H9 (cell line): ENCODE data around the gene SNURF. TPM values are rescaled to one million over a fixed set of nuclear protein-coding genes. Genes with fewer than 3 reads are reported as not detected.
A peak's percentile ranks its signal among the peaks of the same experiment; 100 is the strongest.

Experiments used
- DNase-seq: peaks from one replicate; pipeline ENCODE4 v3.0.0-alpha.2; 2017
- H2AFZ ChIP-seq: one replicate; pipeline ENCODE4 v1.6.1; 2013; ENCODE audit warnings: mild to moderate bottlenecking, low read length, control low read depth, moderate library complexity
- H2AK5ac ChIP-seq: 2 replicates; pipeline ENCODE4 v1.6.1; 2013; ENCODE audit warnings: low read length, control low read depth, mixed read lengths; ENCODE audit not compliant: insufficient read length
- H2BK120ac ChIP-seq: one replicate; pipeline ENCODE4 v1.6.1; 2013; ENCODE audit warnings: low read depth, mild to moderate bottlenecking, low read length, control low read depth, inconsistent platforms; ENCODE audit not compliant: poor library complexity, severe bottlenecking
- H2BK12ac ChIP-seq: 2 replicates; pipeline ENCODE4 v1.6.1; 2013; ENCODE audit warnings: low read length, control low read depth, mixed read lengths, low read depth; ENCODE audit not compliant: insufficient read length
- H2BK15ac ChIP-seq: 2 replicates; pipeline ENCODE4 v1.6.1; 2013; ENCODE audit warnings: low read depth, low read length, control low read depth
- H2BK20ac ChIP-seq: one replicate; pipeline ENCODE4 v1.6.1; 2013; ENCODE audit warnings: low read depth, mild to moderate bottlenecking, low read length, control low read depth, inconsistent platforms; ENCODE audit not compliant: poor library complexity, severe bottlenecking
- H2BK5ac ChIP-seq: 2 replicates; pipeline ENCODE4 v1.6.1; 2013; ENCODE audit warnings: low read length, control low read depth, mixed read lengths; ENCODE audit not compliant: insufficient read length
- H3K14ac ChIP-seq: 2 replicates; pipeline ENCODE4 v1.6.1; 2013; ENCODE audit warnings: low read length, control low read depth; ENCODE audit not compliant: insufficient read depth
- H3K18ac ChIP-seq: 2 replicates; pipeline ENCODE4 v1.6.1; 2013; ENCODE audit warnings: low read depth, mild to moderate bottlenecking, mixed read lengths, low read length, control low read depth; ENCODE audit not compliant: insufficient read length
- H3K23ac ChIP-seq: 2 replicates; pipeline ENCODE4 v1.6.1; 2013; ENCODE audit warnings: low read length, control low read depth, mixed read lengths, low read depth; ENCODE audit not compliant: insufficient read length
- H3K23me2 ChIP-seq: 2 replicates; pipeline ENCODE4 v1.6.1; 2013; ENCODE audit warnings: low read depth, mild to moderate bottlenecking, mixed read lengths, low read length, control low read depth; ENCODE audit not compliant: insufficient read length, poor library complexity, severe bottlenecking
- H3K27ac ChIP-seq: 2 replicates; pipeline ENCODE4 v1.5.1; 2013; ENCODE audit warnings: low read length, control low read depth, mixed read lengths, low read depth; ENCODE audit not compliant: insufficient read length
- H3K27me3 ChIP-seq: 2 replicates; pipeline ENCODE4 v1.6.1; 2013; ENCODE audit warnings: low read length, control low read depth, inconsistent platforms; ENCODE audit not compliant: insufficient read depth
- H3K4ac ChIP-seq: 2 replicates; pipeline ENCODE4 v1.6.1; 2013; ENCODE audit warnings: low read depth, mild to moderate bottlenecking, control low read depth, inconsistent platforms, low read length, moderate library complexity
- H3K4me1 ChIP-seq: 2 replicates; pipeline ENCODE4 v1.6.1; 2013; ENCODE audit warnings: low read length, control low read depth, inconsistent platforms; ENCODE audit not compliant: insufficient read depth
- H3K4me2 ChIP-seq: 2 replicates; pipeline ENCODE4 v1.6.1; 2013; ENCODE audit warnings: low read length, control low read depth, mixed read lengths; ENCODE audit not compliant: insufficient read length, insufficient read depth
- H3K56ac ChIP-seq: 2 replicates; pipeline ENCODE4 v1.6.1; 2013; ENCODE audit warnings: low read depth, mild to moderate bottlenecking, mixed read lengths, low read length, control low read depth; ENCODE audit not compliant: insufficient read length
- H3K79me1 ChIP-seq: 2 replicates; pipeline ENCODE4 v1.6.1; 2013; ENCODE audit warnings: low read depth, mild to moderate bottlenecking, moderate library complexity, low read length, control low read depth, inconsistent platforms; ENCODE audit not compliant: insufficient read depth, poor library complexity, severe bottlenecking
- H3K79me2 ChIP-seq: 2 replicates; pipeline ENCODE4 v1.6.1; 2013; ENCODE audit warnings: low read length, control low read depth, inconsistent platforms; ENCODE audit not compliant: insufficient read depth
- H3K9ac ChIP-seq: 2 replicates; pipeline ENCODE4 v1.6.1; 2013; ENCODE audit warnings: low read length, control low read depth, mixed read lengths; ENCODE audit not compliant: insufficient read length; ENCODE audit errors: extremely low read depth
- H3K9me3 ChIP-seq: one replicate; pipeline ENCODE4 v1.6.1; 2013; ENCODE audit warnings: low read depth, low read length, inconsistent platforms; ENCODE audit not compliant: control insufficient read depth
- H3T11ph ChIP-seq: one replicate; pipeline ENCODE4 v1.6.1; 2013; ENCODE audit warnings: mild to moderate bottlenecking, low read length, control low read depth, inconsistent platforms
- H4K20me1 ChIP-seq: one replicate; pipeline ENCODE4 v1.6.1; 2013; ENCODE audit not compliant: control insufficient read depth, insufficient read length, insufficient read depth
- H4K5ac ChIP-seq: 2 replicates; pipeline ENCODE4 v1.6.1; 2013; ENCODE audit warnings: low read depth, mild to moderate bottlenecking, mixed read lengths, low read length, control low read depth; ENCODE audit not compliant: insufficient read length
- H4K8ac ChIP-seq: replicated peaks from 2 replicates; pipeline ENCODE4 v1.6.1; 2013; ENCODE audit warnings: low read length, control low read depth, mixed read lengths, low read depth; ENCODE audit not compliant: insufficient read length
- H4K91ac ChIP-seq: 2 replicates; pipeline ENCODE4 v1.6.1; 2013; ENCODE audit warnings: low read depth, mild to moderate bottlenecking, moderate library complexity, mixed read lengths, low read length, control low read depth; ENCODE audit not compliant: insufficient read length
- H3K27ac Mint-ChIP-seq, 3 experiments: 2 replicates in 2 of 3; 3 replicates in 1 of 3; pipeline ENCODE4 v1.8.0; 2020 to 2021; ENCODE audit warnings: mixed read lengths in 3 of 3, mild to moderate bottlenecking in 1 of 3, moderate library complexity in 1 of 3
- H3K27me3 Mint-ChIP-seq: 2 replicates; pipeline ENCODE4 v1.8.0; 2021; ENCODE audit warnings: low read depth, mild to moderate bottlenecking, moderate library complexity, mixed read lengths
- H3K36me3 Mint-ChIP-seq, 3 experiments: 2 replicates in 2 of 3; 3 replicates in 1 of 3; pipeline ENCODE4 v1.8.0; 2020 to 2021; ENCODE audit warnings: low read depth in 3 of 3, mixed read lengths in 3 of 3; ENCODE audit not compliant: insufficient read depth in 1 of 3
- H3K4me1 Mint-ChIP-seq, 2 experiments: 2 replicates each; pipeline ENCODE4 v1.8.0; 2020; ENCODE audit warnings: mixed read lengths in 2 of 2
- H3K4me3 Mint-ChIP-seq, 2 experiments: 2 replicates in 1 of 2; 3 replicates in 1 of 2; pipeline ENCODE4 v1.8.0; 2020 to 2021; ENCODE audit warnings: mild to moderate bottlenecking in 2 of 2, mixed read lengths in 2 of 2, moderate library complexity in 1 of 2
- H3K9me3 Mint-ChIP-seq, 2 experiments: 2 replicates in 1 of 2; 3 replicates in 1 of 2; pipeline ENCODE4 v1.8.0; 2020; ENCODE audit warnings: mild to moderate bottlenecking in 2 of 2, mixed read lengths in 2 of 2, moderate library complexity in 1 of 2
- WGBS: extraction: QIAGEN DNeasy Blood & Tissue Kit; methylation state at CpG from one replicate; pipeline ENCODE4 v1.1.7; 2013; ENCODE audit warnings: missing lambda C conversion rate, low lambda C conversion rate, mixed read lengths; ENCODE audit not compliant: insufficient read length; ENCODE audit errors: extremely low coverage; 5-methylcytosine and 5-hydroxymethylcytosine counted together
- total RNA-seq: library from RNA; stranded (reverse); gene quantifications from 2 replicates; pipeline ENCODE4 v1.2.1, GENCODE V29; 2021
- TF ChIP-seq, protein P1 (sequence below): fragments of 200-600 bp; sonication (generic); conservative IDR thresholded peaks from 3 replicates; pipeline ENCODE4 v1.8.0; 2021; ENCODE audit warnings: antibody characterized with exemption, mild to moderate bottlenecking

SNURF gene
- total RNA-seq, 1 experiment from 2014 or later: 134 TPM

DNA sequence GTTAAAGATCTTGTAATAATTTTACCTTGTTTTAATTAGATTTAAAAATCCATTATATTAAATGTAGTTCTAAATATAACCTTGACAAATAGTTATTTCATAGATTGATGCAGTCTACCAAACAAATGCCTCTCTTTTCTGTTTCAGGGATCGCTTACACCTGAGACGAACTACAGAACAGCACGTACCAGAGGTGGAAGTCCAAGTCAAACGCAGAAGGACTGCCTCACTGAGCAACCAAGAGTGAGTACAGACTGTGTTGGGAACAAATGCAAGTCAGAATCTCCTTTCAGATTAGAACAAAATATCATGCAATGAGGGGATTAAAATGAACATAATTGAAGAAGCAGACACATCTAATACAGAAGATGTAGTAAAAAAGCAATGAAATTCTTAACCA lies 7.2 kb downstream of the SNURF start:
- no peak overlapping the region for H3K56ac ChIP-seq
- no CpG with 5 or more reads among the region's 4 CpGs for WGBS
- 0 out of 2 replicates have a peak, but pooled peaks cover 2% of the 10 kb centered on the region for H3K4me1 ChIP-seq
- no peak overlapping the region for H4K5ac ChIP-seq
- Mint-ChIP-seq H3K4me3 (peak overlapping the region; percentile 46 to 67), H3K27ac (peak overlapping the region in 2 of 3 experiments; percentile 69 to 71; a peak in 2 of 7 replicates), H3K9me3 (peaks cover 68 to 82% of the 10 kb centered on the region in 2 experiments), H3K27me3 (no peaks in the 10 kb centered on the region; the same call in none of the 2 replicates), H3K36me3 (peaks cover 63 to 96% (median 88%) of the 10 kb centered on the region in 3 experiments), H3K4me1 (peaks cover 31 to 49% of the 10 kb centered on the region in 2 experiments)
- peaks cover 59% of the 10 kb centered on the region; the same call in 1 of the 2 replicates for H3K79me2 ChIP-seq
- no peak overlapping the region for H3K14ac ChIP-seq
- no peak overlapping the region for H2BK12ac ChIP-seq
- no peak overlapping the region for H3K4me2 ChIP-seq
- no peak overlapping the region for H2BK20ac ChIP-seq
- H3K9me3 ChIP-seq: no peaks in the 10 kb centered on the region
- no peak overlapping the region for H3K4ac ChIP-seq
- no peak overlapping the region for H3T11ph ChIP-seq
- no peak overlapping the region for H2BK120ac ChIP-seq
- H2BK15ac ChIP-seq: no peak overlapping the region
- no peak overlapping the region for H3K9ac ChIP-seq
- H2AFZ ChIP-seq: no peak overlapping the region
- no peak overlapping the region for H3K18ac ChIP-seq
- H3K79me1 ChIP-seq: no peaks in the 10 kb centered on the region
- H3K27me3 ChIP-seq: no peaks in the 10 kb centered on the region
- no peak overlapping the region for H3K23ac ChIP-seq
- no peak for DNase-seq
- no peak overlapping the region for H2AK5ac ChIP-seq
- H4K20me1 ChIP-seq: no peaks in the 10 kb centered on the region
- H2BK5ac ChIP-seq: no peak overlapping the region
- TF ChIP-seq, protein P1, sequence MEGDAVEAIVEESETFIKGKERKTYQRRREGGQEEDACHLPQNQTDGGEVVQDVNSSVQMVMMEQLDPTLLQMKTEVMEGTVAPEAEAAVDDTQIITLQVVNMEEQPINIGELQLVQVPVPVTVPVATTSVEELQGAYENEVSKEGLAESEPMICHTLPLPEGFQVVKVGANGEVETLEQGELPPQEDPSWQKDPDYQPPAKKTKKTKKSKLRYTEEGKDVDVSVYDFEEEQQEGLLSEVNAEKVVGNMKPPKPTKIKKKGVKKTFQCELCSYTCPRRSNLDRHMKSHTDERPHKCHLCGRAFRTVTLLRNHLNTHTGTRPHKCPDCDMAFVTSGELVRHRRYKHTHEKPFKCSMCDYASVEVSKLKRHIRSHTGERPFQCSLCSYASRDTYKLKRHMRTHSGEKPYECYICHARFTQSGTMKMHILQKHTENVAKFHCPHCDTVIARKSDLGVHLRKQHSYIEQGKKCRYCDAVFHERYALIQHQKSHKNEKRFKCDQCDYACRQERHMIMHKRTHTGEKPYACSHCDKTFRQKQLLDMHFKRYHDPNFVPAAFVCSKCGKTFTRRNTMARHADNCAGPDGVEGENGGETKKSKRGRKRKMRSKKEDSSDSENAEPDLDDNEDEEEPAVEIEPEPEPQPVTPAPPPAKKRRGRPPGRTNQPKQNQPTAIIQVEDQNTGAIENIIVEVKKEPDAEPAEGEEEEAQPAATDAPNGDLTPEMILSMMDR: no peak
- H3K27ac ChIP-seq: no peak overlapping the region
- H3K23me2 ChIP-seq: no peaks in the 10 kb centered on the region
- no peak overlapping the region for H4K8ac ChIP-seq
- no peak overlapping the region for H4K91ac ChIP-seq
